Measurements from ENCODE around the gene CCDC106.

CCDC106 gene

GRCh38 chr19:55651236-55651635 lies 3.2 kb downstream of the CCDC106 start:
- no peak overlapping the region for H3K4me3 ChIP-seq (ENCODE audit: low read depth, low read length)
- DNase-seq (ENCODE audit: low read depth): no peak
- no peak for TF ChIP-seq CTCF (IDR thresholded peaks at IDR 0.05; ENCODE audit: low read depth, low read length, missing control alignments)

- no peak for TF ChIP-seq CTCF (IDR thresholded peaks at IDR 0.05; ENCODE audit: low read depth, low read length, missing control alignments)
- DNase-seq (ENCODE audit: low read depth): no peak
Observed at GRCh38 chr19:55652311-55653128, 4.5 kb downstream of the CCDC106 start.

GRCh38 chr19:55653651-55654322 lies 5.8 kb downstream of the CCDC106 start:
- peak; percentile 97 for DNase-seq (ENCODE audit: low read depth)
- H3K4me3 ChIP-seq (ENCODE audit: low read depth, low read length): peak overlapping the region; percentile 95
- TF ChIP-seq CTCF (IDR thresholded peaks at IDR 0.05; ENCODE audit: low read depth, low read length, missing control alignments): peak; percentile 100

More at GRCh38 chr19:55652311-55653128, 4.5 kb downstream of the CCDC106 start:
- no peak overlapping the region; the same call in 1 of the 2 replicates for H3K4me3 ChIP-seq (ENCODE audit: low read depth, low read length)

- DNase-seq (ENCODE audit: low read depth): peak; percentile 99
- TF ChIP-seq CTCF (IDR thresholded peaks at IDR 0.05; ENCODE audit: low read depth, low read length, missing control alignments): no peak
- H3K4me3 ChIP-seq (ENCODE audit: low read depth, low read length): peak overlapping the region; percentile 95
Observed at GRCh38 chr19:55654323-55654867, 6.4 kb downstream of the CCDC106 start.

- peak within 1 kb of the TSS; percentile 95 for H3K4me3 ChIP-seq (ENCODE audit: low read depth, low read length)
- DNase-seq (ENCODE audit: low read depth): peak; percentile 71
- TF ChIP-seq CTCF (IDR thresholded peaks at IDR 0.05; ENCODE audit: low read depth, low read length, missing control alignments): no peak
Observed at GRCh38 chr19:55654868-55655647, 7.0 kb downstream of the CCDC106 start, which contains the start of gene U2AF2. Gene U2AF2, plus strand, starts transcription at chr19:55655035. Its CDS starts 70 bp downstream, at chr19:55655105.

- no peak for TF ChIP-seq CTCF (IDR thresholded peaks at IDR 0.05; ENCODE audit: low read depth, low read length, missing control alignments)
- peak overlapping the region; percentile 89 for H3K4me3 ChIP-seq (ENCODE audit: low read depth, low read length)
- DNase-seq (ENCODE audit: low read depth): no peak
Observed at GRCh38 chr19:55655648-55656040, 7.6 kb downstream of the CCDC106 start.
